Measurements from ENCODE around the gene CNTN3. TPM values are rescaled to one million over a fixed set of nuclear protein-coding genes. Genes with fewer than 3 reads are reported as not detected.

CNTN3 gene
- not detected for total RNA-seq
- not detected for total RNA-seq (2013)
- total RNA-seq, result 0 to 0.15 (median 0) reads per million in 29 experiments

GRCh38 chr3:74614107-74614967 is at the start of gene CNTN3:
TSS of gene CNTN3 (minus strand) at chr3:74614659. CDS start at chr3:74521112, 93,547 bp downstream.
- H3K27ac Mint-ChIP-seq, result no peak within 1 kb of the TSS
- ATAC-seq (replicated peaks in 1 of 4) (no peak), DNase-seq (no peak)
- H3K36me3 Mint-ChIP-seq, result no peaks in the 10 kb centered on the region
- no peaks in the 10 kb centered on the region for H3K4me1 ChIP-seq (ENCODE audit: control insufficient read depth in 1 of 2, extremely low read depth in 1 of 2, insufficient read depth in 2 of 2, low read length in 2 of 2)
- no peaks in the 10 kb centered on the region for H3K36me3 ChIP-seq (ENCODE audit: control insufficient read depth in 2 of 2, extremely low read depth in 1 of 2, insufficient read depth in 1 of 2, low read length in 1 of 2)
- peaks cover 0 to 10% (median 7%) of the 10 kb centered on the region in 3 donors for H3K9me3 Mint-ChIP-seq
- H3K9me3 ChIP-seq, result no peaks in the 10 kb centered on the region
- CTCF ChIA-PET, result no interaction called here
- peaks cover 12 to 20% of the 10 kb centered on the region in 2 donors for H3K27me3 Mint-ChIP-seq
- H3K27ac ChIP-seq (ENCODE audit: low read length), result no peak within 1 kb of the TSS
- H3K4me1 Mint-ChIP-seq, result no peaks in the 10 kb centered on the region
- H3K27me3 ChIP-seq (replicated peaks in 1 of 2; ENCODE audit: control insufficient read depth in 2 of 2, extremely low read depth in 1 of 2, insufficient read depth in 2 of 2, low read length in 1 of 2), result peaks cover 4 to 10% of the 10 kb centered on the region in 2 experiments
- POLR2A ChIA-PET, result no interaction called here
- H3K4me3 Mint-ChIP-seq, result no peak within 1 kb of the TSS
- no peak within 1 kb of the TSS for H3K4me3 ChIP-seq (ENCODE audit: control insufficient read depth in 1 of 2, extremely low read depth in 1 of 2, low read length in 1 of 2)
- 9% methylated on average over 107 of the region's 108 CpGs for WGBS (ENCODE audit: insufficient coverage)

GRCh38 chr3:74663178-74663577 is 48.7 kb upstream of the CNTN3 start:
- ChIA-PET POLR2A (no interaction called here), CTCF (no interaction called here)
- ATAC-seq (replicated peaks in 1 of 4), result no peak
- Mint-ChIP-seq H3K9me3 (peaks cover 8 to 18% (median 13%) of the 10 kb centered on the region in 3 donors), H3K4me1 (no peaks in the 10 kb centered on the region), H3K4me3 (no peak overlapping the region), H3K27ac (no peak overlapping the region), H3K27me3 (no peaks in the 10 kb centered on the region), H3K36me3 (no peaks in the 10 kb centered on the region)
- no peaks in the 10 kb centered on the region for H3K4me1 ChIP-seq (ENCODE audit: control insufficient read depth in 1 of 2, extremely low read depth in 1 of 2, insufficient read depth in 2 of 2, low read length in 2 of 2)
- no CpG with 5 or more reads among the region's 3 CpGs for WGBS (ENCODE audit: insufficient coverage)
- no peak overlapping the region for H3K4me3 ChIP-seq (ENCODE audit: control insufficient read depth in 1 of 2, extremely low read depth in 1 of 2, low read length in 1 of 2)
- no peak overlapping the region for H3K27ac ChIP-seq (ENCODE audit: low read length)
- no peak for DNase-seq
- H3K27me3 ChIP-seq (replicated peaks in 1 of 2; ENCODE audit: control insufficient read depth in 2 of 2, extremely low read depth in 1 of 2, insufficient read depth in 2 of 2, low read length in 1 of 2), result no peaks in the 10 kb centered on the region
- no peaks in the 10 kb centered on the region for H3K36me3 ChIP-seq (ENCODE audit: control insufficient read depth in 2 of 2, extremely low read depth in 1 of 2, insufficient read depth in 1 of 2, low read length in 1 of 2)
- no peaks in the 10 kb centered on the region for H3K9me3 ChIP-seq

GRCh38 chr3:74661672-74662071 is 47.2 kb upstream of the CNTN3 start:
- Mint-ChIP-seq H3K27me3 (no peaks in the 10 kb centered on the region), H3K9me3 (peaks cover 3 to 8% (median 8%) of the 10 kb centered on the region in 3 donors), H3K36me3 (no peaks in the 10 kb centered on the region), H3K4me1 (no peaks in the 10 kb centered on the region), H3K27ac (no peak overlapping the region), H3K4me3 (no peak overlapping the region)
- Histone ChIP-seq H3K36me3 (ENCODE audit: control insufficient read depth in 2 of 2, extremely low read depth in 1 of 2, insufficient read depth in 1 of 2, low read length in 1 of 2) (no peaks in the 10 kb centered on the region), H3K4me3 (ENCODE audit: control insufficient read depth in 1 of 2, extremely low read depth in 1 of 2, low read length in 1 of 2) (no peak overlapping the region), H3K27ac (ENCODE audit: low read length) (no peak overlapping the region), H3K4me1 (ENCODE audit: control insufficient read depth in 1 of 2, extremely low read depth in 1 of 2, insufficient read depth in 2 of 2, low read length in 2 of 2) (no peaks in the 10 kb centered on the region), H3K9me3 (no peaks in the 10 kb centered on the region), H3K27me3 (replicated peaks in 1 of 2; ENCODE audit: control insufficient read depth in 2 of 2, extremely low read depth in 1 of 2, insufficient read depth in 2 of 2, low read length in 1 of 2) (no peaks in the 10 kb centered on the region)
- CTCF ChIA-PET, result no interaction called here
- POLR2A ChIA-PET, result no interaction called here
- DNase-seq (no peak), ATAC-seq (replicated peaks in 1 of 4) (no peak)

GRCh38 chr3:74651885-74652284 is 37.4 kb upstream of the CNTN3 start:
- Mint-ChIP-seq H3K4me3 (no peak overlapping the region), H3K9me3 (peaks cover 7 to 16% (median 8%) of the 10 kb centered on the region in 3 donors), H3K36me3 (no peaks in the 10 kb centered on the region), H3K4me1 (no peaks in the 10 kb centered on the region), H3K27me3 (no peaks in the 10 kb centered on the region), H3K27ac (no peak overlapping the region)
- ChIA-PET CTCF (no interaction called here), POLR2A (no interaction called here)
- WGBS (ENCODE audit: insufficient coverage), result no CpG with 5 or more reads among the region's 2 CpGs
- no peaks in the 10 kb centered on the region for H3K36me3 ChIP-seq (ENCODE audit: control insufficient read depth in 2 of 2, extremely low read depth in 1 of 2, insufficient read depth in 1 of 2, low read length in 1 of 2)
- DNase-seq (no peak), ATAC-seq (replicated peaks in 1 of 4) (no peak)
- H3K4me1 ChIP-seq (ENCODE audit: control insufficient read depth in 1 of 2, extremely low read depth in 1 of 2, insufficient read depth in 2 of 2, low read length in 2 of 2), result no peaks in the 10 kb centered on the region
- no peak overlapping the region for H3K4me3 ChIP-seq (ENCODE audit: control insufficient read depth in 1 of 2, extremely low read depth in 1 of 2, low read length in 1 of 2)
- no peaks in the 10 kb centered on the region for H3K27me3 ChIP-seq (replicated peaks in 1 of 2; ENCODE audit: control insufficient read depth in 2 of 2, extremely low read depth in 1 of 2, insufficient read depth in 2 of 2, low read length in 1 of 2)
- no peaks in the 10 kb centered on the region for H3K9me3 ChIP-seq
- no peak overlapping the region for H3K27ac ChIP-seq (ENCODE audit: low read length)

GRCh38 chr3:74651292-74651691 is 36.8 kb upstream of the CNTN3 start:
- Histone ChIP-seq H3K4me3 (ENCODE audit: control insufficient read depth in 1 of 2, extremely low read depth in 1 of 2, low read length in 1 of 2) (no peak overlapping the region), H3K27ac (ENCODE audit: low read length) (no peak overlapping the region), H3K4me1 (ENCODE audit: control insufficient read depth in 1 of 2, extremely low read depth in 1 of 2, insufficient read depth in 2 of 2, low read length in 2 of 2) (no peaks in the 10 kb centered on the region), H3K9me3 (no peaks in the 10 kb centered on the region), H3K36me3 (ENCODE audit: control insufficient read depth in 2 of 2, extremely low read depth in 1 of 2, insufficient read depth in 1 of 2, low read length in 1 of 2) (no peaks in the 10 kb centered on the region), H3K27me3 (replicated peaks in 1 of 2; ENCODE audit: control insufficient read depth in 2 of 2, extremely low read depth in 1 of 2, insufficient read depth in 2 of 2, low read length in 1 of 2) (no peaks in the 10 kb centered on the region)
- DNase-seq (no peak), ATAC-seq (replicated peaks in 1 of 4) (no peak)
- POLR2A ChIA-PET, result no interaction called here
- Mint-ChIP-seq H3K4me3 (no peak overlapping the region), H3K9me3 (peaks cover 5 to 16% (median 7%) of the 10 kb centered on the region in 3 donors), H3K4me1 (no peaks in the 10 kb centered on the region), H3K27me3 (no peaks in the 10 kb centered on the region), H3K27ac (no peak overlapping the region), H3K36me3 (no peaks in the 10 kb centered on the region)
- no CpG with 5 or more reads among the region's 2 CpGs for WGBS (ENCODE audit: insufficient coverage)
- CTCF ChIA-PET, result no interaction called here

GRCh38 chr3:74648107-74648506 is 33.6 kb upstream of the CNTN3 start:
- no peaks in the 10 kb centered on the region for H3K27me3 Mint-ChIP-seq
- H3K4me3 Mint-ChIP-seq, result no peak overlapping the region
- no peaks in the 10 kb centered on the region for H3K4me1 Mint-ChIP-seq
- Histone ChIP-seq H3K4me1 (ENCODE audit: control insufficient read depth in 1 of 2, extremely low read depth in 1 of 2, insufficient read depth in 2 of 2, low read length in 2 of 2) (no peaks in the 10 kb centered on the region), H3K27ac (ENCODE audit: low read length) (no peak overlapping the region), H3K4me3 (ENCODE audit: control insufficient read depth in 1 of 2, extremely low read depth in 1 of 2, low read length in 1 of 2) (no peak overlapping the region), H3K27me3 (replicated peaks in 1 of 2; ENCODE audit: control insufficient read depth in 2 of 2, extremely low read depth in 1 of 2, insufficient read depth in 2 of 2, low read length in 1 of 2) (no peaks in the 10 kb centered on the region), H3K9me3 (no peaks in the 10 kb centered on the region), H3K36me3 (ENCODE audit: control insufficient read depth in 2 of 2, extremely low read depth in 1 of 2, insufficient read depth in 1 of 2, low read length in 1 of 2) (no peaks in the 10 kb centered on the region)
- H3K36me3 Mint-ChIP-seq, result no peaks in the 10 kb centered on the region
- 80% methylated on average over 2 of the region's 4 CpGs for WGBS (ENCODE audit: insufficient coverage)
- H3K27ac Mint-ChIP-seq, result no peak overlapping the region
- DNase-seq (no peak), ATAC-seq (replicated peaks in 1 of 4) (no peak)
- POLR2A ChIA-PET, result no interaction called here
- peaks cover 9 to 24% (median 15%) of the 10 kb centered on the region in 3 donors for H3K9me3 Mint-ChIP-seq
- CTCF ChIA-PET, result interaction anchor here in 1 of 2 donors (0.6 kb wide), 1 partner anchor 90 kb away, joined by 6 read pairs; no protein-coding TSS in a partner anchor
